Activated CD8-positive, alpha-beta memory T cell treated with anti-CD3 and anti-CD28 coated beads for 4 hours (primary cell): ENCODE measurements around the gene ATXN7L2.

Experiments used
- DNase-seq, 2 donors: peaks; one replicate each; pipeline ENCODE4 v3.0.0-alpha.2; 2020; ENCODE audit warnings: low read depth in 2 of 2

Gene ATXN7L2

DNA sequence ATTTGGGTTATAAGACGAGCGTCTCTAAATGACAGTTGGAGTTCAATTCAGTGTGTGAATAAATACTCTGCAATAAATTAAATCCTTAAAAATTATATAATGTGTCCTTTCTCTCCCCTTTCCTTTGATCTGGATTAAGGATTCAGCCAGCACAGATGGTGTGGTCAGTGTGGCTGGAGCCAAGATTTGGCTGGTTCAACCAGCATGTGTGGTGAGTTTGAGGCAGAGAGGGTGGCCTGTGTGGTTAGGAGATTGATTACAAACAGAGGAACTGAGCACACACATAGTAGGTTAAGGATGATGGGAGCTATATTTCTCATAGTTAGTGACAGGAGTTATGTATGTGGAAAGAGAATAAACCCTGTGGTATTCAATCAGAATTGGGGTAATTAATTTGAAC, 40.0 kb downstream of the ATXN7L2 start:
- no peak for DNase-seq

- DNase-seq, result no peak
Measured at GRCh38 chr1:109527098-109527811, 43.5 kb downstream of the ATXN7L2 start.

DNA sequence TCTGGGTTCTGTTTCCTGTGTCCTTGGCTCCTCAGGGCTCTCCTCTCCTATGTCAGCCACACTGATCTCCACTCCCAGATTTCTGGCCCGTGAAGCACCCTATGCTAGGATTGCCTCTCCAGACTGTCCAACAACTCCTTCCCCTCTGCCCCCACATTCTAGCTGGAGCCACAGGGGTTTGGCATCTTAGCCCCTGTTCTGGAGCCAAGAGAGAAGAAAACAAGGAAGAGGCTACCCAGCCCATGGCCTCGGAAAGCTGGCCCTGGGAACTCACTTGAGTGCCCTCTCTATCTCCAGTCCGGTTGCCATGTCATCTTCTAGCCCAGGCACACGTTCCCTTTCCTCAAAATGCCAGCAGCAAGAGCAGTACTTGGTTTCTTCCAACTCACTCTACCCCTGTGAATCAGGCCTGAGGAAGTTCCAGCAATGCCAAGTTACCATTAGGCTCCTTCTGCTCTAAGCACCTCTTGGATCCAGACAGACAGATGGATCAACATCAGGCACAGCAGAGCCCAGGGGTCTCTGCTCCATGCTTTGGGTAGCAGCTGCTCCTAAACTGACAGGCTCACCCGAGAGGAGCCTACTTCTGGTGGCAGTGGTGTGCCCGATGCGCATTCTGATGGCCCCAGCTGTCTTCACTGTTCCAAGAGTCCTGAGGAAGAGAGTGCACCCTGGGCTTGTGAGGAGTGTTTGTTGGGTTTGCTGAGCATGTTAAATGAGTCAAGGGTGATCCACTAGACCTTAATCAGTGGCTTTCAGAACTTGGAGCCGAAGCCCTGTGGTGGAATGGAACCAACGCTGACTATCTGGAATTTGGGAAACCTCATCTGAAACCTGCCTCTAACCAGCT, 44.4 kb downstream of the ATXN7L2 start:
- DNase-seq, result no peak

DNA sequence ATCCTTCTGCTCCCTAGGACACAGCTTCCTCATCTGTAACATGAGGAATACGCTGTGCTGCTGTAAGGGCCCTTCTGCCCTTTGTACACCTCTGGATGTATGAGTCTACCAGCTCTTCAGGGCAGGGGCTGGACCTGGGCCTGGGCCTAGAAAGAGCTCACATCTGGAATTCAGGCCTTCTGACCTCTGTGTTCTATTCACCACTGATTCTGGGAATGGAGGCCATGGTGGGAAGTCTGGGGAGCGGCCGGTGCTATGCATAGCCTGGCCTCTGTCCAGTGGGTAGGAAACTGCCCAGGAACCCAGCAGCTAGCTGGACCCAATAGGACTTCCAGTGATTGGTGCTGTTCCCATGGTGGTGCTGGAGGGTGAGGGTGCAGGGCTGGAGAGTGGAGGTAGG, 45.0 kb downstream of the ATXN7L2 start:
- DNase-seq, result no peak

- DNase-seq, result no peak
Measured at GRCh38 chr1:109529881-109530456, 46.3 kb downstream of the ATXN7L2 start.

DNA sequence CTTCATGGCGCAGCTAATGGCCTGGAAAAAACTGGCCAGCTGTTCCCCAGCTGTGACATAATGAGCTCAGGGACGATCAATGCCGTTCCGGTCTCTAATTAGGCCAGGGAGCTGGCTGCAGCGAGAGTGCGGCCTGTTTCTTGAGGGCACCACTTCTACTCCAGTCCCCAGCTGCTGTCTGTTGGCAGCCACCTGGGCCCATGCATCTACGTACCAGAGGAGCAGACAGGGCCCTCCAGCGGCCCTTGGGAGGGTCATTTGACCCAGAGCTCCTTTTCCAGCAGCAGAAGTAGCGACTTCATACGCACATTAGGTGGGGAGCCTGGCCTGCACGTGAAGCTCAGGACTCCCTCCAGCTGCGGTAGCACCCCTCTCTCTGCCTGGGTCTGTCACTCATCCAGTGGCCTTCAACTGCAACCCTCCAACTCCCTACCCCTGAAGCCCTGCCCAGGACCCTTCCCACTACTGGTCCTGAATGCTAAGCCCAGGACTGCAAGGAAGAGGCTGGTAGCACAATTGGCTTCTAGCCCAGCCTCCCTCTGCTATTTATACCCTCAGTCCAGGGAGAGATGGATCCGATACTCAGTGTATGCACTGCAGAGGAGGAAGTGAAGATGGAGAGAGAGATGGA, 46.9 kb downstream of the ATXN7L2 start:
- no peak for DNase-seq

DNA sequence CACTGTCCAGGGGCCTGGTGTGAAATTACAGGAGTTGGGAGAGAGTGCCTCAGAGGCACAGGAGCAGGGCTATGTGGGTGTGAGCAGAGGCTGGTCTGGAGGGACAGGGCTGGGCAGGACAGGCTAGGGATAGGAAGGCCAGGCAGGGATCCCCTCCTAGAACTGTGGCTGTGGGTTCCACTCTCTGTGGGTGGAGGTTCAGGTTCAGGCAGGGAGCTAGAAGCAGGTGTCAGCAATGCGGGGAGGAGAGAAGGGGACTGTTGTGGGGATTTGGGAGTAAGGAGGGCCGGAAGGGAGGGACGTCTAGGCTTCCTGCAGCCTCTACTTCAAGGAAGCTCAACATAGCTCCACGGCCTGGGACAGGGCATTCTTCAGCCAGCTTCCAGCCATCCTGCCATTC, 47.7 kb downstream of the ATXN7L2 start:
- no peak for DNase-seq

DNA sequence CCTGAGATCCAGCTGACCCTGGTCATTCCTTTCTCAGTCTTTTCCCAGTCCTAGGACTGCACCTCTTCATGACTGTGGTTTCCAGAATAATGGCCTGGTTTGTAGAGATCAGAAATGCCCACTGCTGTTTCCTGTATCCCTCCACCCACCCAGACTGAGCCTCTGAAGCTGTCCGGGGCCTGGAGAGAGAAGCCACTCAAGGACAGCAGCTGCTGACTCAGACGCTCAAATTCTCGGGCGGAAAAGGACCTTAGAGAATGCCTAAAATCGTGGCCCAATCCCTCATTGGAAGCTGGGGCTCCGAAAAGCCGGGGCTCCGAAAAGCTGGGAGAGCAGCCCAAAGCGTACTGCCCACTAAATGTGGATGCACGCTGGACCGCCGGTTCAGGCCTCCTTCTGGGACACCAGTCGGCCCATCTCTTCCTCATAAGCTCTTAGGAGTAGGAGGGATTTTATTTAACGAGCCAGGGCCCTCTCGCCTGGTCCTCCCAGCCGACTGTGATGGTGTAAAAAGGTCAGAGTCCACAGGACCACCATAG, 48.2 kb downstream of the ATXN7L2 start:
- no peak for DNase-seq

GRCh38 chr1:109532365-109533136, 48.8 kb downstream of the ATXN7L2 start:
- peak; percentile 78 to 79 for DNase-seq

GRCh38 chr1:109534307-109534858, 50.7 kb downstream of the ATXN7L2 start:
- no peak for DNase-seq

- DNase-seq, result no peak
Measured at GRCh38 chr1:109535481-109535880, 51.8 kb downstream of the ATXN7L2 start.

GRCh38 chr1:109535971-109536491, 52.3 kb downstream of the ATXN7L2 start:
- DNase-seq, result no peak

DNA sequence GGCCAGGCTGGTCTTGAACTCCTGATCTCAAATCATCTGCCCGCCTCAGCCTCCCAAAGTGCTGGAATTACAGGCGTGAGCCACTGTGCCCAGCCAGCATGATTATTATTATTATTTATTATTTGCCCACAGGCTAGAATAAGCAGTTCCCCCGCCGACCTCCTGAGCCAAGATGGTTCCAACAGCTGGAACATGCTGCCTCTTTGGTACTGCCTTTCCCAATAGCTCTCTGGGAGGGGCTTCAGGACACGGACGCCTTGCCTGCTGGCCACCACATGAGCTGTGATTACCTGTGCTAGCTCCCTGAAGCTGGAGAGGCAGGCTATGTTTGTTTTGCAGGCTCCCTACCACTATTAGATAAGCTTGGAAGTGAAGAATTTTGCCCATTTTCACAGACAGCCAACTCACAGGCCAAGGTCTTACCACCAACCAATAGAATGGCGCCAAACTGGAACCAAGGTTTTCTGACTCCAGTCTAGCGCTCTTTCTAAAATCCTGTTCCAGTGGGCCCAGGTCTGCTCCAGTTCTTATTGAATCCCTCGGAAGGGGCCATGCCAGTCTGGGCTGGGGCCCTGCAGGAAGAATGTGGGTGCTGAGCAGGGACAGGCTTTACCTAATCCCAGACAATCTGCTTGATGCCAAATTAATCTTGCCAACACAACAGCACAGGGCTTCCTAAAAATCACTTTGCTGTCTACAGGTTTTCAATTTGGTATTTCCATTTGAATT, 53.9 kb downstream of the ATXN7L2 start:
- DNase-seq, result no peak

DNA sequence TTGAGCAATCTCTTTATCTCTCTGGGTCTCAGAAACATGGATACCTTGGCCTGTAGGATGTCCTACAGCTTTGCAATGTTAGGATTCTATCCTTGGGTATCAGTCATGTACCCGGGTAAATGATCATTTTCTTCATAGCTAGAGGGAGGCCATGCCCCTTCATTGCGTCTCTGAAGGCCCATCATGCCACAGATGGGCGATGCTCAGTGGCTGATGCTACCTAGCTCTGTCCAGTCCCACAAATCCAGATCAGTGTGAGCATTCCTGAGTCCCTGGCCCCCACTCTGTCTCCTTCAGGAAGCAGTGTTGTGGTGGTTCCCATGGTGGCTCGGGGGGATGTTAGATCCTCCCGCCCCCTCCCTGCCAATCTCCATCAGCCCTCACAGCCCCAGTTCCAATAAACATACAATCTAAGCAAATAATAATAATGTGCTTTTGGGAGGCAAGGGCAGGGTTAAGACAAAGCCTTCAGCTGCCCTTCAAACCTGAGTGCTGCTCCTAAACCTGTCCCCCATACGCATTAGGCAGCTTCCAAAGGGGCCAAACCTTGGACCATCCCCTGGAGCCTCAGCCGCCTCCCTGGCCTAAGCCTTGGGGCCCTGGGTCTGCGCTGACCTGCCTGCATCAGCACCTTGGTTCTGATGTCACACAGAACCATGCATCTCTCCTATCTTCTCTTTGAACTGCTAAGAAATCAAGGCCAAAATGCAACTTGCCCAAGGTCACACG, 55.3 kb downstream of the ATXN7L2 start:
- no peak for DNase-seq

GRCh38 chr1:109539676-109540075, 56.0 kb downstream of the ATXN7L2 start, which contains the start of gene GPR61:
GPR61 (plus strand) TSS chr1:109539872; CDS start chr1:109543023, 3,151 bp downstream.
- no peak for DNase-seq

GRCh38 chr1:109541102-109541501, 57.4 kb downstream of the ATXN7L2 start:
- no peak for DNase-seq
